K562 (cell line): Measurements from ENCODE around the gene ZNF574. TPM values are rescaled to one million over a fixed set of nuclear protein-coding genes. Genes with fewer than 3 reads are reported as not detected.

Experiments
- ARNT ChIP-seq, 2 experiments: fragments of 450-650 bp; IDR thresholded peaks; 2 replicates each; pipeline ENCODE4 v1.6.1; 2016; ENCODE audit warnings: mild to moderate bottlenecking in 1 of 2
- BRD9 ChIP-seq: fragments of 450-650 bp; IDR thresholded peaks from 2 replicates; pipeline ENCODE4 v1.6.1; 2018; ENCODE audit warnings: low read depth; ENCODE audit not compliant: partially characterized antibody
- E2F1 ChIP-seq: sonication (generic); formaldehyde crosslinking; IDR thresholded peaks from 2 replicates; pipeline ENCODE4 v1.8.1; 2023; ENCODE audit warnings: mild to moderate bottlenecking, missing genetic modification reagents, moderate library complexity
- HDAC3 ChIP-seq: fragments of 450-650 bp; IDR thresholded peaks from 2 replicates; pipeline ENCODE4 v1.6.1; 2018; ENCODE audit warnings: borderline replicate concordance, mild to moderate bottlenecking, moderate library complexity; ENCODE audit not compliant: partially characterized antibody
- HNRNPL ChIP-seq: fragments of 200-400 bp; formaldehyde crosslinking; IDR thresholded peaks from 2 replicates; pipeline ENCODE4 v1.6.1; 2017; ENCODE audit warnings: low read depth, mild to moderate bottlenecking, low read length
- ID3 ChIP-seq, 2 experiments: fragments of 250-450 bp in 1 of 2; fragments of 450-650 bp in 1 of 2; sonication (Bioruptor Pico) in 1 of 2; IDR thresholded peaks; 2 replicates each; pipeline versions ENCODE4 v1.6.1 to v1.8.0; 2016 to 2021; ENCODE audit warnings: mild to moderate bottlenecking in 2 of 2, moderate library complexity in 2 of 2, missing compliant biosample characterization in 1 of 2, missing genetic modification characterization in 1 of 2
- MAFK ChIP-seq: IDR thresholded peaks from 2 replicates; pipeline ENCODE4 v1.6.1; 2011; ENCODE audit warnings: low read length, improper control_type of control experiment
- MEIS2 ChIP-seq: fragments of 450-650 bp; IDR thresholded peaks from 2 replicates; pipeline ENCODE4 v1.6.1; 2014; ENCODE audit warnings: mild to moderate bottlenecking; ENCODE audit not compliant: partially characterized antibody
- MITF ChIP-seq: IDR thresholded peaks from 2 replicates; pipeline ENCODE4 v1.6.1; 2014; ENCODE audit warnings: antibody characterized with exemption
- NCOA4 ChIP-seq: fragments of 450-650 bp; IDR thresholded peaks from 2 replicates; pipeline ENCODE4 v1.6.1; 2018; ENCODE audit warnings: mild to moderate bottlenecking; ENCODE audit not compliant: partially characterized antibody
- RBM25 ChIP-seq: fragments of 200-400 bp; formaldehyde crosslinking; IDR thresholded peaks from 2 replicates; pipeline ENCODE4 v1.6.1; 2018; ENCODE audit warnings: low read length, low read depth, moderate library complexity; ENCODE audit not compliant: severe bottlenecking
- ZBTB33 ChIP-seq: sonication (generic); formaldehyde crosslinking; IDR thresholded peaks from 2 replicates; pipeline ENCODE4 v1.8.1; 2023; ENCODE audit warnings: mild to moderate bottlenecking, missing genetic modification reagents
- ZC3H4 ChIP-seq: sonication (generic); formaldehyde crosslinking; IDR thresholded peaks from 2 replicates; pipeline ENCODE4 v1.9.0; 2021; ENCODE audit warnings: missing genetic modification reagents, borderline replicate concordance
- ZFPM2 ChIP-seq: fragments of 250-450 bp; sonication (Bioruptor Pico); IDR thresholded peaks from 2 replicates; pipeline ENCODE4 v1.5.1; 2022; ENCODE audit warnings: mild to moderate bottlenecking
- ZFX ChIP-seq: sonication (generic); formaldehyde crosslinking; IDR thresholded peaks from 2 replicates; pipeline ENCODE4 v1.8.0; 2022; ENCODE audit warnings: mild to moderate bottlenecking, missing genetic modification reagents, moderate library complexity
- ZNF143 ChIP-seq: sonication (generic); formaldehyde crosslinking; IDR thresholded peaks from 2 replicates; pipeline ENCODE4 v1.9.0; 2022; ENCODE audit warnings: mild to moderate bottlenecking, missing genetic modification reagents
- ZNF324 ChIP-seq: fragments of 250-450 bp; sonication (Bioruptor Pico); IDR thresholded peaks from 2 replicates; pipeline ENCODE4 v1.4.0; 2020; ENCODE audit warnings: mild to moderate bottlenecking
- polyA plus RNA-seq, 8 experiments: library from polyadenylated mRNA; depleted of rRNA in 4 of 8; stranded (reverse) in 5 of 8; unstranded in 3 of 8; fragments of >200 nt; fragmentation: Nextera tagmentation in 2 of 8; fragmentation: Illumina TruSeq in 1 of 8; extraction: Ambion mirVana in 2 of 8; extraction: Trizol in 1 of 8; gene quantifications; 2 replicates each; pipeline versions ENCODE4 v1.2.1 to v1.2.3, GENCODE V29; 2011 to 2014; ENCODE audit warnings: inconsistent platforms in 1 of 8, missing spikeins in 1 of 8
- total RNA-seq, 7 experiments: library from RNA; depleted of rRNA in 6 of 7; stranded (reverse); fragments of >200 nt in 6 of 7; fragmentation: Illumina TruSeq in 2 of 7; extraction: Trizol in 2 of 7; gene quantifications; 2 replicates each; pipeline versions ENCODE4 v1.2.1 to v1.2.3, GENCODE V29; 2011 to 2021; ENCODE audit warnings: low replicate concordance in 1 of 7
- TF ChIP-seq, protein P1 (sequence below): fragments of 250-450 bp; sonication (Bioruptor Pico); IDR thresholded peaks from 2 replicates; pipeline ENCODE4 v1.4.0; 2020; ENCODE audit warnings: borderline replicate concordance
- TF ChIP-seq, protein P2 (sequence below): fragments of 450-650 bp; IDR thresholded peaks from 2 replicates; pipeline ENCODE4 v1.6.1; 2016

ZNF574 gene
- total and polyA plus RNA-seq, 9 of the 15 experiments (the other 6 are each of a cell fraction or from before 2014, with no cell fraction given), result 0.24 to 20.7 (median 8.4) TPM

DNA sequence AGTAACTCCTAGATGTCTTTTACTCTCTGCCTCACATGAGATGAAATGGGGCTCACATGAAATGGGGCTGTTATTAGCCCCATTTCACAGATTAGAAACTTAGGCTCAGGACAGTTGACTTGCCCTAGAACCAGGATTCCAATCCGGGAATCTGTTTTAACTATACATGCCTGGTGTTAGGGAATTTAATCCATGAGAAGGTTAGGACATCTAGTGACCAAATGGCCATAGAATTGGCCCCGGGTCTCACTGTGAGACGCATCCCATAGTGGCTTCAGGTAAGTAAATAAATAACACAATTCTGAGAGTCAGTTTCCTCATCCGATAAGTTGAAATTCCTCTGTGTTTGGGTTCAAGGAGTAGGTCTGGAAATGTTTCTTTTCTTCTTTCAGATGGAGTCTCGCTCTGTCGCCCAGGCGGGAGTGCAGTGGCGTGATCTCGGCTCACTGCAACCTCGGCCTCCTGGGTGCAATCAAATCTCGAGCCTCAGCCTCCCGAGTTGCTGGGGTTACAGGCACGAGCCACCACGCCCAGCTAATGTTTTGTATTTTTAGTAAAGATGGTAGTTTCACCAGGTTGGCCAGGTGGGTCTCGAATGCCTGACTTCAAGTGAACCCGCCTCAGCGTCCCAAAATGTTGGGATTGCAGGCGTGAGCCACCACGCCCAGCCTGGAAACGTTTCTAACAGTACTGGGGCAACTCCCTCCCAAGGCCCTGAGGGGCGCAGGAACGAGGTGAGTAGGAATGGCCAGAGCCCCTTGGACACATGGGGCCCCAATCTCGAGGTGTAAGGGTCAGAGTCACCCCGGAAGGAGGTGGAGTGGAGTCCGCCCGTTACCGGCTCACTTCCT, 1.2 kb upstream of the ZNF574 start (continued):
- TF ChIP-seq ID3 (CRISPR knock-in tag; IDR thresholded peaks at IDR 0.05) (no peak), ID3 (tag; IDR thresholded peaks at IDR 0.05) (0 out of 2 replicates have a peak, but pooled peaks have one; percentile 26), HDAC3 (no peak), MITF (no peak), ZFPM2 (CRISPR knock-in tag) (no peak), ZBTB33 (CRISPR knock-in tag) (peak; percentile 83), ARNT (IDR thresholded peaks at IDR 0.05) (no peak), BRD9 (no peak), HNRNPL (no peak), ZFX (CRISPR knock-in tag) (peak; percentile 70), ZC3H4 (CRISPR knock-in tag) (0 out of 2 replicates have a peak, but pooled peaks have one; percentile 44), NCOA4 (no peak), ZNF324 (CRISPR knock-in tag) (no peak), MAFK (no peak), E2F1 (CRISPR knock-in tag) (no peak), ZNF143 (CRISPR knock-in tag) (no peak), MEIS2 (no peak), RBM25 (peak; percentile 24)
- TF ChIP-seq, protein P1, sequence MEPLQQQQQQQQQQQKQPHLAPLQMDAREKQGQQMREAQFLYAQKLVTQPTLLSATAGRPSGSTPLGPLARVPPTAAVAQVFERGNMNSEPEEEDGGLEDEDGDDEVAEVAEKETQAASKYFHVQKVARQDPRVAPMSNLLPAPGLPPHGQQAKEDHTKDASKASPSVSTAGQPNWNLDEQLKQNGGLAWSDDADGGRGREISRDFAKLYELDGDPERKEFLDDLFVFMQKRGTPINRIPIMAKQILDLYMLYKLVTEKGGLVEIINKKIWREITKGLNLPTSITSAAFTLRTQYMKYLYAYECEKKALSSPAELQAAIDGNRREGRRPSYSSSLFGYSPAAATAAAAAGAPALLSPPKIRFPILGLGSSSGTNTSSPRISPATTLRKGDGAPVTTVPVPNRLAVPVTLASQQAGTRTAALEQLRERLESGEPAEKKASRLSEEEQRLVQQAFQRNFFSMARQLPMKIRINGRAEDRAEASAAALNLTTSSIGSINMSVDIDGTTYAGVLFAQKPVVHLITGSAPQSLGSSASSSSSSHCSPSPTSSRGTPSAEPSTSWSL (CRISPR knock-in tag), result no peak
- TF ChIP-seq, protein P2, sequence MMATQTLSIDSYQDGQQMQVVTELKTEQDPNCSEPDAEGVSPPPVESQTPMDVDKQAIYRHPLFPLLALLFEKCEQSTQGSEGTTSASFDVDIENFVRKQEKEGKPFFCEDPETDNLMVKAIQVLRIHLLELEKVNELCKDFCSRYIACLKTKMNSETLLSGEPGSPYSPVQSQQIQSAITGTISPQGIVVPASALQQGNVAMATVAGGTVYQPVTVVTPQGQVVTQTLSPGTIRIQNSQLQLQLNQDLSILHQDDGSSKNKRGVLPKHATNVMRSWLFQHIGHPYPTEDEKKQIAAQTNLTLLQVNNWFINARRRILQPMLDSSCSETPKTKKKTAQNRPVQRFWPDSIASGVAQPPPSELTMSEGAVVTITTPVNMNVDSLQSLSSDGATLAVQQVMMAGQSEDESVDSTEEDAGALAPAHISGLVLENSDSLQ, result no peak
